Keratinocyte (primary cell): ENCODE results near the gene HABP2. TPM values are rescaled to one million over a fixed set of nuclear protein-coding genes. Genes with fewer than 3 reads are reported as not detected.

Experiments used
- DNase-seq: peaks from one replicate; pipeline ENCODE4 v3.0.0-alpha.2; 2011; ENCODE audit warnings: low read depth, missing footprints, low spot score
- FAIRE-seq: peaks from 2 replicates; lab custom pipeline; 2011; peaks lifted over from hg19 to GRCh38; lab: Jason Lieb, UNC
- H2AFZ ChIP-seq: 2 replicates; pipeline ENCODE4 v1.6.0; 2012; ENCODE audit warnings: low read length, control low read depth, inconsistent platforms; ENCODE audit not compliant: control insufficient read depth
- H3K27ac ChIP-seq: 2 replicates; pipeline ENCODE4 v1.5.1; 2011; ENCODE audit warnings: low read length; ENCODE audit not compliant: control insufficient read depth, insufficient read depth
- H3K27me3 ChIP-seq: 3 replicates; pipeline ENCODE4 v1.6.0; 2011; ENCODE audit warnings: low read length; ENCODE audit not compliant: control insufficient read depth, insufficient read depth; ENCODE audit errors: extremely low read depth
- H3K36me3 ChIP-seq, 2 experiments: 2 replicates in 1 of 2; 3 replicates in 1 of 2; pipeline ENCODE4 v1.5.1; 2011; ENCODE audit warnings: low read length in 2 of 2, mild to moderate bottlenecking in 1 of 2; ENCODE audit not compliant: control insufficient read depth in 2 of 2, insufficient read depth in 2 of 2; ENCODE audit errors: extremely low read depth in 1 of 2
- H3K4me1 ChIP-seq: 3 replicates; pipeline ENCODE4 v1.5.1; 2011; ENCODE audit warnings: low read length; ENCODE audit not compliant: control insufficient read depth, insufficient read depth; ENCODE audit errors: extremely low read depth
- H3K4me2 ChIP-seq: 3 replicates; pipeline ENCODE4 v1.6.0; 2011; ENCODE audit warnings: low read depth, low read length; ENCODE audit not compliant: control insufficient read depth, insufficient read depth; ENCODE audit errors: extremely low read depth
- H3K4me3 ChIP-seq, 3 experiments: fragments of 200-600 bp in 1 of 3; sonication (generic) in 1 of 3; 2 replicates in 2 of 3; 3 replicates in 1 of 3; pipeline ENCODE4 v1.5.1; 2011 to 2016; ENCODE audit warnings: low read length in 3 of 3, mild to moderate bottlenecking in 3 of 3, control low read depth in 2 of 3, inconsistent platforms in 1 of 3, low read depth in 1 of 3, mixed read lengths in 1 of 3, mixed run types in 1 of 3, moderate library complexity in 1 of 3; ENCODE audit not compliant: control insufficient read depth in 2 of 3, insufficient read depth in 2 of 3; ENCODE audit errors: extremely low read depth in 1 of 3
- H3K79me2 ChIP-seq: 2 replicates; pipeline ENCODE4 v1.6.0; 2012; ENCODE audit warnings: low read length; ENCODE audit not compliant: control insufficient read depth, insufficient read depth
- H3K9ac ChIP-seq: 3 replicates; pipeline ENCODE4 v1.6.0; 2011; ENCODE audit warnings: low read length; ENCODE audit not compliant: control insufficient read depth, insufficient read depth; ENCODE audit errors: extremely low read depth
- H3K9me1 ChIP-seq: 3 replicates; pipeline ENCODE4 v1.6.0; 2011; ENCODE audit warnings: low read length; ENCODE audit not compliant: control insufficient read depth, insufficient read depth; ENCODE audit errors: extremely low read depth
- H3K9me3 ChIP-seq: 2 replicates; pipeline ENCODE4 v1.5.1; 2012; ENCODE audit warnings: low read depth, low read length; ENCODE audit not compliant: control insufficient read depth
- H4K20me1 ChIP-seq: 3 replicates; pipeline ENCODE4 v1.6.0; 2011; ENCODE audit warnings: low read length; ENCODE audit not compliant: control insufficient read depth, insufficient read depth; ENCODE audit errors: extremely low read depth
- EZH2 ChIP-seq: IDR thresholded peaks from one replicate; pipeline ENCODE4 v1.6.1; 2012; ENCODE audit warnings: inconsistent platforms, mild to moderate bottlenecking, low read length, moderate library complexity
- dilution Hi-C: fragments of 300-500 bp; cut with MboI; formaldehyde crosslinking; loops from one replicate; pipeline ENCODE4 v1.7.0; 2020; ENCODE audit warnings: low sequenced_read_pairs; ENCODE audit not compliant: extremely low pct_ligation_motif_present
- polyA plus RNA-seq, 5 experiments: library from polyadenylated mRNA; depleted of rRNA in 3 of 5; stranded (reverse) in 3 of 5; stranded (forward) in 1 of 5; unstranded in 1 of 5; fragments of >200 nt; gene quantifications; 1 replicate in 1 of 5; 2 replicates in 3 of 5; 3 replicates in 1 of 5; pipeline versions ENCODE4 v1.2.1 to v1.2.3, GENCODE V29; 2011 to 2012; ENCODE audit warnings: missing spikeins in 2 of 5, low read depth in 1 of 5, low replicate concordance in 1 of 5
- TF ChIP-seq, protein P1 (sequence below), 3 experiments: IDR thresholded peaks in 1 of 3; conservative IDR thresholded peaks in 1 of 3; optimal IDR thresholded peaks in 1 of 3; 2 replicates in 2 of 3; 3 replicates in 1 of 3; pipeline versions ENCODE3 to v1.5.1; 2011; ENCODE audit warnings: low read length in 3 of 3, mild to moderate bottlenecking in 3 of 3, moderate library complexity in 2 of 3, control low read depth in 1 of 3, inconsistent platforms in 1 of 3; ENCODE audit not compliant: insufficient read depth in 2 of 3; ENCODE audit errors: extremely low read depth in 1 of 3

HABP2 gene
- polyA plus RNA-seq, 1 donor (not counting 4 experiments of a cell fraction or from before 2014, with no cell fraction given) = not detected

DNA sequence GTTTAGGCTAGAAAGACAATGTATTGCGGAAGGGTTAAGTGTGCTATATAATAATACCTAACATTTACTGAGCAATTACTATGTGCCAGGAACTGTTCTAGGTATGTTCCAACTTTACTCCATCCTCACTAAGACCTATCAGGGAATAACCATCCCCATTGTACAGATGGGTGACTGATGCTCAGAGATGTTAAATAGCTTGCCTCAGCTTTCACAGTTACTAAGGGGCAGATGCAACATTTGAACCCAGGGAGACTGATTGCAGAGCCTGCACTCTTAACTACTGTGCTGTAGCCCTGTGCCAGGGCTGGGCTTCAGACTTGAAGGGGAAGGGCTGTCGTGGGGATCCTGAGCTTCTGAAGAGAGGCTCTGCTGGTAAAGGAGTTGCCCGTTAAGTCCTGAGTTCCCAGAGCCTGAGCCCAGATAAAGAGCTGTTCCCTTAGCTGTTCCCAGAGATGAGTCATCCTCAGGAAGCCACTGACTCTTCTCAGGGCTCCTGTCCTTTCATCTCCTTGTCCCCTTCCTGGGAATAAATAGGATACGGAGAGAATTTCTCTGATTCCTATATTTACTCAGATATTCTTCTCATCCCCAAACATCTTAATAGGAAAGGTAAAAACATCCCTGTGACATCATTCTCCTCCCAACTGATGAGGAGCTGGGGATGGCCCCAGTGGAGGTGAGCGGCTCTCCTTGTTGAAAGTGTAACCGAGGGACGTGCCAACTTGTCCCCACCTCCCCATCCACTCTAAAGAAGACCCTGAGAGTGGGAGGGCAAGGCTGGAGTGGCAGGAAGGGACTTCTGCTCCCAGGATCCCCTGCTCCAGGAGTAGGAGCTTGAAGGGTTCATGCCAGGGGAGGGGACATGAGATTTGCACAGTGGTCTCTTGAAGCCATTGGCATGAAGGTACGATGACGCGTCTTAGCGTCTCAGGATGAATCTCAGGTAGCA, 28.0 kb upstream of the HABP2 start:
- Histone ChIP-seq H3K9me3 (no peaks in the 10 kb centered on the region), H3K9ac (no peak overlapping the region), H3K9me1 (no peaks in the 10 kb centered on the region), H3K27ac (no peak overlapping the region), H3K4me2 (no peak overlapping the region), H3K79me2 (no peaks in the 10 kb centered on the region), H3K4me1 (no peaks in the 10 kb centered on the region), H3K27me3 (no peaks in the 10 kb centered on the region), H3K36me3 (no peaks in the 10 kb centered on the region), H4K20me1 (no peaks in the 10 kb centered on the region), H2AFZ (no peak overlapping the region), H3K4me3 (no peak overlapping the region)
- no peak for DNase-seq
- TF ChIP-seq, protein P1, sequence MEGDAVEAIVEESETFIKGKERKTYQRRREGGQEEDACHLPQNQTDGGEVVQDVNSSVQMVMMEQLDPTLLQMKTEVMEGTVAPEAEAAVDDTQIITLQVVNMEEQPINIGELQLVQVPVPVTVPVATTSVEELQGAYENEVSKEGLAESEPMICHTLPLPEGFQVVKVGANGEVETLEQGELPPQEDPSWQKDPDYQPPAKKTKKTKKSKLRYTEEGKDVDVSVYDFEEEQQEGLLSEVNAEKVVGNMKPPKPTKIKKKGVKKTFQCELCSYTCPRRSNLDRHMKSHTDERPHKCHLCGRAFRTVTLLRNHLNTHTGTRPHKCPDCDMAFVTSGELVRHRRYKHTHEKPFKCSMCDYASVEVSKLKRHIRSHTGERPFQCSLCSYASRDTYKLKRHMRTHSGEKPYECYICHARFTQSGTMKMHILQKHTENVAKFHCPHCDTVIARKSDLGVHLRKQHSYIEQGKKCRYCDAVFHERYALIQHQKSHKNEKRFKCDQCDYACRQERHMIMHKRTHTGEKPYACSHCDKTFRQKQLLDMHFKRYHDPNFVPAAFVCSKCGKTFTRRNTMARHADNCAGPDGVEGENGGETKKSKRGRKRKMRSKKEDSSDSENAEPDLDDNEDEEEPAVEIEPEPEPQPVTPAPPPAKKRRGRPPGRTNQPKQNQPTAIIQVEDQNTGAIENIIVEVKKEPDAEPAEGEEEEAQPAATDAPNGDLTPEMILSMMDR (optimal IDR thresholded peaks at IDR 0.05 in 1 of 3, IDR thresholded peaks at IDR 0.05 in 1 of 3, conservative IDR thresholded peaks at IDR 0.05 in 1 of 3; ENCODE audit: extremely low read depth in 1 of 3, insufficient read depth in 2 of 3, low read length in 3 of 3) = no peak
- no peak for TF ChIP-seq EZH2
- dilution Hi-C loops = no loop called here
- no peak for FAIRE-seq

GRCh38 chr10:113525713-113526112, 27.1 kb upstream of the HABP2 start:
- H3K9me3 ChIP-seq = no peaks in the 10 kb centered on the region
- FAIRE-seq (no peak), DNase-seq (no peak)
- dilution Hi-C loops = no loop called here
- H3K27me3 ChIP-seq = no peaks in the 10 kb centered on the region
- no peaks in the 10 kb centered on the region for H3K79me2 ChIP-seq
- no peak overlapping the region for H3K4me3 ChIP-seq
- no peaks in the 10 kb centered on the region for H3K4me1 ChIP-seq
- H3K27ac ChIP-seq = no peak overlapping the region
- no peak overlapping the region for H3K4me2 ChIP-seq
- no peaks in the 10 kb centered on the region for H3K9me1 ChIP-seq
- H3K36me3 ChIP-seq = no peaks in the 10 kb centered on the region
- no peak for TF ChIP-seq EZH2
- TF ChIP-seq, protein P1 (optimal IDR thresholded peaks at IDR 0.05 in 1 of 3, IDR thresholded peaks at IDR 0.05 in 1 of 3, conservative IDR thresholded peaks at IDR 0.05 in 1 of 3; ENCODE audit: extremely low read depth in 1 of 3, insufficient read depth in 2 of 3, low read length in 3 of 3) = no peak
- H3K9ac ChIP-seq = no peak overlapping the region
- H2AFZ ChIP-seq = no peak overlapping the region
- no peaks in the 10 kb centered on the region for H4K20me1 ChIP-seq
